Hematopoietic multipotent progenitor cell treated with erythropoietin and hydrocortisone succinate and interleukin-3 and kit ligand, for 15 days (in vitro differentiated cells): ENCODE measurements around the gene MKLN1.
A peak's percentile ranks its signal among the peaks of the same experiment; 100 is the strongest.

Experiments
- DNase-seq: peaks from one replicate; pipeline ENCODE4 v3.0.0-alpha.2; 2015; ENCODE audit warnings: low spot score

The MKLN1 gene

GRCh38 chr7:131354390-131354789 lies 26.7 kb downstream of the MKLN1 start:
- no peak for DNase-seq

DNA sequence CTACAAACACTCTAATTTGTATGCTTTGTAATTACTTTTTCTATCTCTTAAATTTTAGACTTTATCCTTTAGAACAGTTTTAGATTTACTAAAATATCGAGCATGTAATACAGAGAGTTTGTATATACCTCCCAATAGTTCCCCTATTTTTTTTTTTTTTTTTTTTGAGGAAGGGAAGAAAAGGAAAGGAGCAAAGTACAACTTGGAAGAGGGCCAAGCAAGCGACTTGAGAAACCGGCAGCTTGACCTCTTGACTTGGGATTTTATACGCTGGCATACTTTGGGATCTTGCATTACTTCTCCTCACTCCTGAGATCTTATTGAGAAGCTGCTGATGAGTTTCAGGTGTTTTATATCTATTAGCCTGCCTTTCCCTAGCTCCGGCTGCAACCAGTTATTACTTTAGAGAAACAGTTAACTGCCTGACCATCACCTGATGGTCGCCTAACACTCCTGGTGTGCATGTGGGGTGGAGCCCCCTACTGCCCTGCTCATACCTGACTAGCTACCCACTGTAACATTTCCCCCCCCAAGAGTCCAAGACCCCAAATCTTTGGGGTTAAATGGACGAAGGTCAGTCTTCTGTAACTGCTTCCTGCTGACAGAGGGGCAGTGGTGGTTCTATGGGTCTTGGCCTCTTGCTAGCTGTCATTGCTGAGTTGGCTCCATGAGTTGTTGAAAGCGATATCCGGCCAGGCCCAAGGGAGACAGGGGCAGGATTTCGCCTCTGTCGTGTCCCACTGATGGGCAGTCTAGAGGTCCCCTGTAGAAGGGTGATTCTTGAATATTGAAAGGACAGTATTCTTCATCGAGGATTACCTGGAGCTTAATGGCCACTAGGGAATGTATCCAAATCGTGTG lies 28.5 kb downstream of the MKLN1 start:
- DNase-seq: no peak

DNA sequence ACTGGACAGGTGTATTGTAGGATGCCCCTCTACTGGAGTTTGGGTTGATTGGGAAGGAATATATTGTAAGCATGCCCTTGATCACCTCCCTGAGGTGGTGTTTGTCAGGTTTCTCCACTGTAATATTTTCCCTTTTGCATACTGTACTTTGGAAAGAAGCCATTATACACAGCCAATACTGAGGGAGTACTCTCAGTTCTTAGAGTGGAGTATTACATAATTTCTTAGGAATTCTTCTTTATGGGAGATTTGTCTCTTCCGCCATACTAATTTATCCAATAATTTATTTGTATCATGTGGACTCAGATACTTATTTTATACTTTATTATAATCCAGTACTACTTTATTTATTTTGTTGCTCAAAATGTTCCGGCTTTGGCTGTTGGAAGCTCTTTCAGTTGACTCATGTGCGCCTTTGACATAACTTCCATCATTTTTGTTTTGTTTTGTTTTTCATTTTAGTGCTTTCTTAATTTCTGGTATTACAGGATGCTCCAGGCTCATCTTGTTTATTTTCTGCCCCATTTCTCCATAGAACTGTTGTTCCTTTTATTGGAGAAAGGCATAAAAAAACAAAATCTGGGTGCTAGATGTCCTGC lies 29.7 kb downstream of the MKLN1 start:
- DNase-seq: no peak

DNA sequence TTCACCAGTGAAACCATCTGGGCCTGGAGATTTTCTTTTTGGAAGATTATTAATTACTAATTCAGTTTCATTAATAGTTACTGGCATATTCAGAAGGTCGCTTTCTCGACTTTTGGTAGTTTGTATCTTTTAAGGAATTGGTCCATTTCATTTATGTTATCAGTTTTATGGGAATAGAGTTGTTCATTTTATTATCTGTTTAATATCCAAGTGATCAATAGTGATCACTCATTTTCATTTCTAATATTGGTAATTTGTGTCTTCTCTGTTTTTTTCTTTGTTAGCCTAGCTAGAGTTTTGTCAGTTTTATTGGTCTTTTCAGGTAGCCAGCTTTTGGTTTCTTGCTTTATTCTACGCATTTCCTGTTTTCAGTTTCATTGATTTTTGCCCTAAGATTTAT lies 31.0 kb downstream of the MKLN1 start:
- no peak for DNase-seq

GRCh38 chr7:131359136-131359776 lies 31.6 kb downstream of the MKLN1 start:
- no peak for DNase-seq

GRCh38 chr7:131363719-131364118 lies 36.0 kb downstream of the MKLN1 start:
- DNase-seq: no peak

GRCh38 chr7:131364767-131365344 lies 37.2 kb downstream of the MKLN1 start:
- DNase-seq: no peak

GRCh38 chr7:131365838-131366237 lies 38.2 kb downstream of the MKLN1 start:
- DNase-seq: no peak

DNA sequence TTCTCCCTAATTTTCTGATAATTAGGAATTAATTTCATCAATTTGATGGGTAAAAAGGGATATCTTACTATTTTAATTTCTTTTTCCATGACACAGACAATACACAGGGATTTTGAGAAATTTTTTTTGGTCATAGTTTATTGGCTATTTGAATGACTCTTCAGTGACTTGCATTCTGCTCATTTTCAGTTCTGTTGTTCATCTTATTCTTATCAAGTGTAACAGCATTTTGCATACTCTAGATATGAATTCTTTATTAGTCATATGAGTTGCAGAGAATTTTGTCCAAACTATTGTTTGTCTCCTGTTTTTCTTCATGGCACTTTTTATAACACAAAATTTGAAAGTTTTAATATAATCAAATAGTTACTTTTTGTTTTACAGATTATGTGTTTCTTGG lies 41.7 kb downstream of the MKLN1 start:
- peak; percentile 60 for DNase-seq

DNA sequence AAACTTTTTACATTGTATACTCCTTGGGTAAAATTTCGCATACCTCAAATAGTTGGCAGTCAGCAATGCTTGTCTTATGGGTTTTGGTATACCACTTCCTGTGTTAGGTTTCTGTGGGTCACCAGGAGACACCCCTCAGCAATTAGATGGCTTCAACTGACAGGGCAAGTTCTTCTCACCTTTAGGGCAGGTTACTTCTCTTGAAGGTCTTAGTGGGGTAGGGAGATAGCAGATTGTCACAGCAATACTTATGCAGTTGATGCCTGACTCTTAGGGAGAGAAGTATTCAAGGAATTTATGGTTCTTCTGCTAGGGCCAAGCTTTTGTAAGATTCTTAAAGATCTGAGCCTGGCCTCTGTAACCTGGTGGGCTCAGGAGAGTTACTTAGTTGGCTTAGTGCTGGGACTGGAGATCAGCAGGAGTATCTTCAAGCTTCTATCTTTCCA lies 42.9 kb downstream of the MKLN1 start:
- DNase-seq: no peak

DNA sequence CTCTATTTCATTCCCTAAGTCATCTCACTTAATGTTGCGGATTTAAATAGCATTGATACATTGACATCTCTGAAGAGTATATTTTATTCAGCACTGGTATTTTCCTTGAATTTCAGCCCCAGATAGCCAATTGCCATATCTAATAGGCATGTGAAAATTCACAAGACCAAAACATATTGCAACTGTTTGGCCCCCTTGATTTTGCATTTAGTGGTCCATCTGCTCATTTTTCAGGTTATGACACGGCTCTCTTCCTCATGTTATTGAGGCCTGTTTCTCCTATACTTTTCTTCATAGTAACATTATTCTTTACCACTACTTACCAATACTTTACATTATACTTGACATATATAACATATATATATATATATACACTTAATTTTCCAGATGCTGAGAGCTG lies 43.7 kb downstream of the MKLN1 start:
- DNase-seq: no peak

DNA sequence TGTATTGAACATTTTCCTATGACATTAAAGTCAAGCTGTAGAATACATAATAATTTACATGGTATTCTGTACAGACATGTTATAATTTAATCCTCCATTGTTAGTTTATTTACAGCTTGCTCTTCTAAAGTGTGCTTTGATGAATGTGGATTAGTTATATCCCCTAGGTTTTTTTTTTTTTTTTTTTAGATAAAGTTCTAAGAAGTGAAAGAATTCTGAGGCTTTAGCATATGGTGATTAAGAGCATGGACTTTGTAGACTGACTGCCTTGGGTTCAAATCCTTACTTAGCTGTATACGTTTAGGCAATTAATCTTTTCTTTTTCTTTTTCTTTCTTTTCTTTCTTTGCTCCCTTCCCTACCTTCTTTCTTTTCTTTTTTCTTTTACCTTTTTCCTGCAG lies 44.9 kb downstream of the MKLN1 start:
- DNase-seq: peak; percentile 26

DNA sequence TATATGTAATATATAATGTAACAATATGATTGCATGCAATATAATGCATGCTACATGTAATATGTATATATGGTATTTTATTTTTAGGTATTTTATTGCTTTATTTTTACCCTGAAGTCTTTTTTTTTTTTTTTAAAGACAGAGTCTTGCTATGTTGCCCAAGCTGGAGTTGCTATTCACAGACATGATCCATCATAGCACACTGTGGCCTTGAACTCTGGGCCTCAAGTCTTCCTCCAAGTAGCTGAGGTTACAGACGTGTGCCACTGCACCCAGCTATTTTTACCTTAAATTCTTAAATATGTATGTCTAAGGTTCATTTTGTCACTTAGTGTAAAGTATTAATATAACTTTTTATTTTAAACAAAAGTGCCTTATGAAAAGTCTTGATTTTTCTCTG lies 47.1 kb downstream of the MKLN1 start:
- DNase-seq: no peak

DNA sequence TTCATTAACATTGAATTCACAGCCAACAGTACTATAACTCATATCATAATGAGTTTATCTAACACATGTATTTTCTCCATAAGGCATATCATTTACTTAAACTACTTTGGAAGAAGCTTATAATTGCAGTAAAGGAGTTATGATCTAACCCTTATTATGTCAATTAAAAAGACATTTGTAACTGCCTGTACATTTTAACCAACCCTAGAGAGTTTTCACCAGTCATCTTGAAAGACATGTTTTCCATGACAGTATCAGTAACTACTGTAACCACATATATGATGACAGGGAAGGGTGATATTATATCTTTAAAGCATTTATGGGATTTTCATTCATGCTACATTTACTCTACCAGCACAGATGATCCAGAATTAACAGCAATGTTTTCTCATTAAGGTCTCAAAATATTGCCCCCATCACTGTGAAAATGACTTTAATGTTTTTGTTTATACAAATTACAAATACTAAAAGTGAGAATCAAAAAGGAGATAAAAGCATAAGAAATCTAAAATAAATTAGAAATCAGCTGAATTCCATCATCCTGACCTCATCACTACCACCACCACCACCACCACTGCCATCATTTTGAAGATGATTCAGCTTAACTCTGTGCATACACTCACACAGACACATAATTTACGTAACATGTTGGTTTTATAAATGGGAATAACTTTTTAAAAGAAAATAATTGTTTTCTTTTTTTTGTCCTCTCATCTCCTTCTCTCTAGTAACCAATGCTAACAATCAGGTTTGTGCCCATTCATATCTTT lies 53.6 kb downstream of the MKLN1 start:
- DNase-seq: no peak

GRCh38 chr7:131383417-131384285 lies 56.0 kb downstream of the MKLN1 start:
- DNase-seq: no peak

GRCh38 chr7:131384286-131384635 lies 56.6 kb downstream of the MKLN1 start:
- no peak for DNase-seq

DNA sequence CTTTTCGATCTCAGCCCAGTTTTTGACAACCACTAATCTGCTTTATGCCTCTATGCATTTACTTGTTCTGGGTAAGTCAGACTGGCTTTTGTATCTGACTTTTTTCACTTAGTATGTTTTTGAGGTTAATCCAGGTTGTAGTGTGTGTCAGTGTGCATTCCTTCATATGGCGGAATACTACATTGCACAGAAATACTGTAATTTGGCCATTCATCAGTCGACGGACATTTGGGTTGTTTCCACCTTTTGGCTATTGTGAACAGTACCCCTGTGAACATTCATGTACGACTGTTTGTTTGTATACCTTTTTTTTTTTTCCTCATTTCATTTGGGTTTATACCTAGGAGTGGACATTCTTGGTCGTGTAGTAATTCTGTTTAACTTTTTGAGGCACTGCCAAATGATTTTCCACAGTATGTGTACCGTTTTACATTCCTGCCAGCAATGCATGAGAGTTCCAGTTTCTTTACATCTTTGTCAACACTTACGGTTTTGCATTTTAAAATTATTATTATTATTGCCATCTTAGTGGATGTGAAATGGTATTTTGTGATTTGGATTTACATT lies 57.4 kb downstream of the MKLN1 start:
- no peak for DNase-seq

GRCh38 chr7:131388126-131388525 lies 60.5 kb downstream of the MKLN1 start:
- no peak for DNase-seq

GRCh38 chr7:131390275-131390674 lies 62.6 kb downstream of the MKLN1 start:
- DNase-seq: no peak

GRCh38 chr7:131391145-131391544 lies 63.5 kb downstream of the MKLN1 start:
- DNase-seq: no peak

DNA sequence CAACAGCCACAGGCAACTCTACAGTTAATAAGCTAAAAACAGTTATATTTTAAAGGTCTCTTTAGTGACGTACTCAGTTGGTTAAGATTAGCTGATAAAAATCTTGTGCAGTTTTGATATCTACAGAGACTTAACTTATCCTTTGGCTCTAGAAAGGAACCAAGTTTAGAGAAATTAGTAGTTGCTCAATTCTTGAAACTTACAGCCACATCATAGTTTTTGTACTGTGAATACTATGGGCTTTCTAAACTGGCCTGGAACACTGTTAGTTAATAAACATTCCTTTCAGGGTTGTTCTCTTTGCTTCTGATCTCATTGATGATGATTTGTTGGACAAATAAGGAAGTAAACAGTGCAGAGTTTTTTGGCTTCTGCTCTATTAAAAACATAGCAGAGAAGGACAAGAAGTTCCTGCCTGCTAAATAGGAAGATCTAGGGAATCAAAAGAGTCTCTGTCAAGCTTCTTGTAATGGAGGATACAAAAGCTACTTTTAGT lies 73.1 kb downstream of the MKLN1 start:
- DNase-seq: no peak
